ENCODE measurements around the gene KCNT2.
A peak's percentile ranks its signal among the peaks of the same experiment; 100 is the strongest.

KCNT2 gene

DNA sequence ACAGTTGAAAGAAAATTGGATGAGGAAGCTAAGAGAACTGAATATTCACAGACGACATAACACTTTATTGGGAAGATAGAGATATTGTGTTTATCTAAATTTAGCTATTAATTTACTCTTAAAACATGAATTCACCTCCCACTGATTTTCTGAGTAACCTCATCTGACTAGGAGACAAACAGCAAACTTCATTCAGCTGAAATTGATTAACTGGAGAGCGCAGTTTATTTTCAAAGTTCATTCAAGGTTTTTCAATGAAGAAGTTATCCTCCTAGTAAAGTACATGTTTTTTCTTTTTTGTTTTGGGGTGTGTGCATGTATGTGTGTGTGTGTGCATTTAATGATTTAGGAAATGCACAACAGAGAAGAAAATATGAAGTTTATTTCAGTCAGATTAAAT, 215.0 kb downstream of the KCNT2 start:
- no peak for DNase-seq

DNA sequence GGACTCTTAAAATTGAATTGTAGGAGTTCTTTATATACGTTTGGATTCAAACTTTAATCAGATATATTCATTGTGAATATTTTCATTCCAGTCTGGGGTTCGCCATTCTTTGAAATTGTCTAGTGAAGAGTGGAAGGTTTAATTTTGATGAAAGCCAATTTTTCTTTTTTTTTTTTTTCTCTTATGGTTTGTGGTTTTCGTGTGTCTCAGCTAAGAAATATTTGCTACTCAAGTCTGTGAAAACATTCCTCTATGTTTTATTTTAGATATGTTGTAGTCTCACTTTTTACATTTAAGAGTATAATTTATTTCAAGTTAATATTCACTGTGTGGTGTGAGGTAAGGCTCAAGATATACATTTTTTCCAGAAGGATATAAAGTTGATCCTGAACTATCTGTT, 220.5 kb downstream of the KCNT2 start:
- no peak for DNase-seq

DNA sequence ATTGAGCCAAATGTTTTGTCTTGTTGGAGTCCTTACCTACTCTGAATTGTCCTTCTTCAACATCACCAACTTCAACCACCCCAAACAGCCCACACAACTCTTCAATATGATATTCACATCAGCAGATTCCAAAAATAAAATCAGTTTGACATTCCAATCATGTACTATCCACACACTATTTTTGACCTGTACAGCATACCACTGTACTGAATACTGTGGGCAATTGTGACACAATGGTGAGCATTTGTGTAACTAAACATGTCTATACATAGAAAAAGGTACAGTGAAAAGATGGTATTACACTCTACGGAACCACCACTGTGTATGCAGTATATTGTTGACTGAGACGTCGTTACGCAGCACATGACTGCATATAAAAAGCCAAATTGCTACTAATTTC, 223.1 kb downstream of the KCNT2 start:
- no peak for DNase-seq

DNA sequence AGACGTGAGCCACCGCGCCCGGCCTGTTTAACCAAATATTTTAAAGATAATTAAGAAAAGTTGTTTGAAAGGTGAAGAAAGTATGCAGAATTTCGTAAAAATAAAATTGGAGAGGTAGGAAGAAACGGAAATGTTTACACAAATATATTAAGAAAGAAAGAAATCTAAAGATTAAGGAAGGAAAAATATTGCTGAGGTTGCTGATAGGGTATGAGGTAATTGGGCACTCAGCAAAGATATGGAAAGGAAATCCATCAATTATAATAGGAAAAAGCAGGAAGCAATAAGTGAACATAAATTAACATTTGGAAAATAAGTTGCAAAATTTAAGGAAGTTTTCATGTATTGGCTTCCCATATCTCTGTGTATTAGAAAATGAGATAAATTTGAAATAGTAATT, 225.9 kb downstream of the KCNT2 start:
- no peak for DNase-seq

DNA sequence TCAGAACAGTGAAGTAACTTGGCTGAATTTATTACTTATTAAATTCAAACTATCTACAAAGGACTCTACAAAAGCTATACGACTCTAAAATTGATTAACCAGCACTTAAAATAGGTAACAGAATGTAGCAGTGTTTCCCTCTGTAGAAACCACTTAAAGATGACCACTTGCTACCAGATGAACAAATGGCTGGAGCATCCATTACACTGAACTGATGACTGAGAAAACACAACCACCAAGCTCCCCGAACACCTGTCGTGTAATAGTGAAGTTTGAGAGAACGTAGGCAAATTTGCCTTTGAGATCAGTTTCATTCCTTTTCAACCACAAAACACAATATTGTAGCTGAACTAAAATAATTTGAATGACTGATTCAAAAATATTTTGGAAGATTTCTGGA, 226.7 kb downstream of the KCNT2 start:
- no peak for DNase-seq

DNA sequence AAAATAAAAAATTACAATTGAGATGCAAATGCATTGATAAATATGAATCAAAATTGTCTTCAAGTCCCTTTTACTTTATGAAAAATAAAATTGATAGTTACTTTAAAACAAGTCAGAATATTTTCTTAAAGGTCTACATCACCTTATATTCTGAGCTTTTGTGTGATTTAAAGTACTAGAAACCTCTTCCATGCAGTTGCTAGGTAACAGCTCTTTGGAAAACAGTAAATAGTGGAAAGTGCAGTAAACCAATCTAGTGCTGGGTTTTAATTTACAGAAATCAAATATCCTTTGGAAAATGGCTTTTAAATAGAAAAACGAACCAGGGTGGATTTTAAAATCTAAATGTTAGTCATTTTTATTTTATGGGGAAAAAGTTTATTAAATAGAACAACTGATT, 227.9 kb downstream of the KCNT2 start:
- DNase-seq = no peak

DNA sequence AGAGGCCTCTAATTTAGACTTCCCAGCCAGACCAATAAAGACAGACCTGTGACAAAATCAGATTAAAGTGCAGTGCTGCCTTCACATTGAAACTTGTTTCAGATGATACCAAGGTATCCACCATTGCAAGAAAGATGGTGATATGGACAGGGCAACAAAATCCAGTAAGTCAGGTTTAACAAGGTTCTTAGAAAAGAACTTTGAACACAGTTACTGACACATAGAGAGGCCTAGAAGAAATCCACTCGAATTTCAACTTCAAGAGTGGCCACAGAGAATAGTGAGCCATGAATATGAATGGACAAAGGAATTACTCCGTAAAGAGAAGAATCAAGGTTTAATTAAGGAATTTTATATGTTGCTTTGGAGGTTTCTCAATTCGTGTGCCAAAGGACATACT, 230.4 kb downstream of the KCNT2 start:
- no peak for DNase-seq

DNA sequence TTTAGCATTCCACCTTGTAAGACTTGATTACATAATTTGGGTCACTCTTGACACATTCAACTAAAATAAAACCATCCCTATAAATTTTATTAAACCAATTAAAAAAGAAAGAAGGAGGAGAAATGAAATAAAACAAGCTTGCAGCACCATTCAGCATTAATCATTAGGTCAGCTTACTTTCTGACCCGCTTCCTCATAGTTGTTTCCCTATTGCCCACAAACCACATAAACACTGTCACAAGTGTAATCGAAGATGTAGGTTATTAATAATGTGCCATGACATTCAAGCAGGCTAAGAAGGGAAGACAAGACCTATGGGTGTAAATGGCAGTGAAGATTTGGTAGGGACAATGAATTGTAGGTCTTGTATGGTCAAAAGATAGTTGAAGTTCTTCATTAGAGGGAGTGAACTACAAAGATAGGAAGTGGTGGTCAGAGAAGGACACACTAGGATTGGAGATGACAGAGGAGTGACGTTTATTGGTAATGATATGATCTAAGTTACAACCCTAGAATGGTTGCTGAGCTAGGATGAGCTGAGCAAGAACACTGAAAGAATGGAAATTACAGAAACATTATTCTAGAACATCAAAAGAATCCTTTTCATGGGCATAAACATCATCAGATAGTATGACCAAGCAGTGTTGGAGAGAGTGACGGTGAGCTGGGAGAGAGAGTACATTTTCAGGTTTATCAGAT, 231.5 kb downstream of the KCNT2 start:
- peak; percentile 5 to 57 (median 27) for DNase-seq

DNA sequence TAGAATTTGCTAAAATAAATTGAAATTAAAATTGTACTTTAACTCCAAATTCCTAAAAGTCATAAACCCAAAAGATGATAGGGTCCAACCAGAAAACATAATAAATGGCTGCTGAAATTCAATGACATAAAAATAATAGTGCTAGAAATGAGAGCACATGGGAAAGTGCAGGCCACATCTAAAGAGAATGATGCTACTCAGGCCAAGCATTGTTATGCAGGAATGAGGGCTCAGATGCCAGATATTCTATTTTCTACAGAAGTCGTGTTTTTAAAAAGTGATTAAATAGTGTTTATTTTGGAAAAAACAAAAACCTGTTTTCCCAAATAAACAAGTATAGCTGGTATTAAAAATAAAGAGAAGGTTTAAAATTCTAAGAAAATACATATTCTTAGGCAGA, 234.4 kb downstream of the KCNT2 start:
- no peak for DNase-seq

DNA sequence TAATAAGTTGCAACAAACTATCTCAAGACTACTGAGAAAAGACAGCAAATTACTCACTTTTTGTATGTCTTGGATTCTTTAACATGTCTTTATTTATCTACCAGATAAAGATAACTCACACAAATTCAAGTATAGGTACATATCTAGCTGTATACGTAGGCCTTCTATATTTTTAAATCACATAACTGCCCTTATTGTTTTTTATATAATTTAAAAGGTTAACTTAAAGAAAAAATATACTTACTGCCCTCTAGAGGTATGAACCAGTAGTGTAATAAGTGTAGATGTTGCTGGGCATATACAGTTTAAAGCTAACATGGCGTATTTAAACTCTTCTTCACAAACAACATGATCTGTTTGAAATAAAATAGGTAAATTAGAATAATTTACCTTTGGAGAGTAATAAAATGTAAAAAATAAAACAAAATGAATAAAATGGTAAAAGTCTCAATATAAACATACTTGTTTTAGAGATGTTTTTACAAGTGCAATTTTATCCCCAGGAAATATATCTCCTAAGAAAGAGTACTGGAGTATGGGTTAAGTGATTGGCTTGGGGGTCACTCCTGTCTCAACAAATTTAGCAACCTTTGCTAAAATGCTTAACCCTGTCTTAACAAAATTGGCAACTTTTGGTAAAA, 235.2 kb downstream of the KCNT2 start:
- DNase-seq = peak in 3 of 4 experiments; percentile 13 to 69 (median 61)

DNA sequence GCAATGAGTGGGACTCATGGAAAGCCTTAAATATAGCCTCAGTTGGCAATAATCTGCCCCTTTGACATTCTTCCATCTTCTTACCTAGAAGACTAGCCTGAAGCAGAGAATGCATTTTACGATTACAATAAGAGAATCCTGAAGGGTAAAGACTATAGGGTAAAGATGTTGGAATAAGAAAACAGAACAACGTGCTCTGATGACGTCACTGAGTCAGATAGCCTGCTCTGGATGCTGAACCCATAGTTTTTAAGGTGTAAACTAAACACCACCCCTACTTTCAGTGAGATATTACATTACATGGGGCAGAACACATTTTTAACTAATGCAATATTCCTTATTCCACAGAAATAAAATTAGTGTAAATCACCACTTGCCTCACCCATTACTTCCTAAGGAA, 240.4 kb downstream of the KCNT2 start:
- no peak for DNase-seq

DNA sequence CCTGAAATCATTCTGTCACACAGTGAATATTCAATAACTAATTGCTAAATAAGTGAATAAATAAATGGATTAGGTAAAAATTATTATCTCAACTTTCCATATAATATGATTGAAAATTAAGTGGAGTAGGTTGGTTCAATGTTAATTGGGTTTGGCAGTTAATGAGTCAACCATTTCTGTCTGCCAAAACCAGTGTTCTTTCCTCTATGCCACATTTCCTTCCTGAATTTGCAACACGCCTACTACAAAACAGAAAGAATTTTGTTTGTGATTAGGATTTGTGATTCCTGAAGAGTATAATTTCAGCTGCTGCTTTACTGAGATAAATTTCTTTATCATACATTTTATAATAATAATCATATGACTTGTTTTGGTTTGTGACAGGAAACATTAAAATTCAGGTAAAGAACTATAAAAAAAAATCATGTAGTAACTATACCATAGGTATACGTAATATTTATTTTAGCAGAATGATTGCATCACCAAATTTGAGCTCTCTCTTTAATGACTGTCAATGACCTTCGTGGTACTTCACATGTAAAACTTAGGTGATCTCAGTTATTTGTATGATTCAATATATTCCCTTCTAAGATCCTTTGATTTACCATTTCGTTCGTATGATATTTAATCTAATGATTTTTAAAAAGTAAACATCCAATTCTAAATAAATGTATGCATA, 241.3 kb downstream of the KCNT2 start:
- DNase-seq = peak in 2 of 4 experiments; percentile 7 to 28

DNA sequence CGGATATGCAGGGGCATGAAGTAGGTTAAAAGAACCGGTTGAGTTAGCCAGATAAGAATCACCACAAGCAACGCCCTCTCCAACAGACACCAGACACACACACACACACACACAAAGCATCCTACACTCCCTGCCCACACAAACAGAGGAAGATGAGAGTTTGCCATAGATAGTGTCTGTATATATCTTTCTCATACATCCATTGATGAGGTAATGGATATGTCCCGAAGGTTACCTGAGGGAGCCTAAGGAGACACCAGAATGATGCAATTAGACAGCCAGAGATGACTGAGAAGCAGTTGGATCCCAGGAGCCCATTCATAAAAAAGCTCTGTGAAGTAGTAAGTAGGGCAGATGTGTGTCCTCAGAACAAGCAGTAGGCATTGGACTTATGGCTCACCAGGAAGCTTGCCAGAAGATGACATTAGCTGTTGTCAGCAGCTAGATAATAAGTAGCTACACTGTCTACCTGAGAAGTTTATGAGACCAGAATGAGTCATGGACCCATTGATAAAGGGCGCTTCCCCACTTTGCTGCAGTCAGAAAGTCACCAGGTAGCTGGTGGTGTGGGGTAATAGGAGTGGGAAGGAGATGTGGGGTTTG, 247.0 kb downstream of the KCNT2 start:
- DNase-seq = no peak

DNA sequence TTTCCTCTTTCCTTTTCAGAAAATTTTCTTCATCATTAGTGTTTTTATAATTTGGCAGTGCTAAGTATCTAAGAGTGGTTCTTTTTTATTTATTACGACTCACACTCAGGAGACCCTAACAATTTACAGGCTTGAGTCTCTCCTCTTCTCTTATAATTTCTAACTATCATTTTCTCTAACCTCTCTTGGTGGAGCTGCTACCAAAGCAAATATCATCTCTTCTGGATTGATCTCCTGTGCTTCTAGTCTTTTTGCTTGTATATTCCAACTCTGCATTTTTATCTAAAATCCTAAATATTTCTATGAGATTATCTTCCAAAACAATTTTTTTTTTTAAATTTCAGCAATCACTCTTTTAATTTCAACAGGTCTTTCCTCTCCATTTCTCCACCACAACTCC, 250.3 kb downstream of the KCNT2 start:
- DNase-seq = no peak

DNA sequence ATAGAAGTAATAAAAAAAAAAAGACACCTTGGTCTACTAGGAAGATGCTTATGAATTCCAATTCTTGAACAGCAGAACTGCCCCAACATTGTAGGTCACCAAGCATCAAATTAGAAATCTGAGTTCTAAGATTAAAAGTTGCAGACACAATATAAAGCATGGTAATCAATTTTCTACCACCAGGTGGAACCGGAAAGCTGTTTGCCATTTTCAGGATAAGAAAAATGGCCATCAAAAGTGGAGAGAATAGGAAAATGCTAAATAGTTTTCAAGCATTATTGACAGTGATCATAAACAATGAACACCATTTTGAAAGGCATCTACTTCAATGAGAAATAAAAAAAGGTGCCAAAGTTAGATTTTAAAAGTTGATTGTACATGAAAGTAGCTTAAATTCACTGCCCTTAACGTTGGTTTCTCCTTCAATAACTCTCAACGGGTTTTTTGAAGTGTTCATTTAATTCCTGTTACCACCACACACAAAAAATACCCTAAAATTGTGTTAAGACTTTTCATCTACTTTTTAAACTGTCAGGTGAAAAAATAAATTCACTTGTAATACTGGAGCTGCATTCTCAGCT, 252.9 kb downstream of the KCNT2 start:
- peak in 3 of 4 experiments; percentile 3 to 22 (median 12) for DNase-seq

DNA sequence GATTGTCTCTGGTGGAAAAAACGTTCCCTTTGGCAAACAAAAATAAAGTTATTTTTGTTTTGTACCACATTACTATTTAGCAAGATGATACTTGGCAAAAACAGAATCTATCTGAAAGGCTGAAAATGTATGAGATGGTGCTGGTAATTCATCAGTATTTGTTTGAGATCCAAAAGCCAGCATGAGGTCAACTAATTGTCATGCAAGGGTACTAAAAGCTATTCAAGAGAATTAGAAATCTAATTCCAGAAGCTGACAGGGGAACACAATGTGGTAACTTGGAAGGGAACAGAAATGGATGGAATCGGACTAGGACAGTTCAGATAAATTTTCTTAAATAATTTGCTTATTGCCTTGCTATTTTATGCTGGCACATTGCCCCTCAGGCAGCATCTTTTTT, 263.8 kb downstream of the KCNT2 start:
- DNase-seq = no peak

DNA sequence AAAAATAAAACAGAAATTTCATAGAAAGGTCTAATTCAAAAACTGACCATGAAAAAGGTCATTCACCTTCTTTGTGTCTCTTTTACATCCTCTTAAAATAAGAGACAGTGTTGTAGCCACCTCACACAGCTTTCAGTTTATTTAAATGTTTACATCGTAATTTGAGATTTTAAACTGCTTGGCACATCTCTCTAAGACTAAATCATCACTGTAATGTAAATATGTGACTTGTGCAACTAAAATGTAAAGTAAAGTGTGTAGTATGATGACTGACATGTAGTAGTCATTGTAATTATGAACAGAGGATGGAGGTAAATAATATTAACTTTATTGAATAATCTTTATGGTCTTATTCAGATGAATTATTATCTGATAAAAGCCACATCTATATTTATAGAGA, 283.9 kb downstream of the KCNT2 start:
- DNase-seq = no peak

DNA sequence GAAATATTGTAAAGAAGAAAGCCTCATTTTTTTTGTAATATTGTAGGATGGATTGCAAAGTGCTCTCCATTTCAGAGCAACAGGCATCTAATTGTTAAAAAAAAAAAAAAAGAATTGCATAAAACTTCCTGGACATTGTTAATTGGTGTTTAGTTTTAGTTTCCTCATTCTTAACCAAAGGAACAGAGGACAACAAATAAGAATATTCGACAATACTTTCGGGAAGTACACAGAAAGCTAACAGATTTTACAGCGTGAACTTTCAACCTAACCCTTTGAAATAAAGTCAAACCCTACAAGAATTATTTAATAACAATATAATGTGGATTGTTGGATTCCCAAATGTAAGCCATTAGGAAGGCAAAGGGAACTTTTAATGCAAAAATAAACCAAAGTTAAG, 284.4 kb downstream of the KCNT2 start:
- no peak for DNase-seq

DNA sequence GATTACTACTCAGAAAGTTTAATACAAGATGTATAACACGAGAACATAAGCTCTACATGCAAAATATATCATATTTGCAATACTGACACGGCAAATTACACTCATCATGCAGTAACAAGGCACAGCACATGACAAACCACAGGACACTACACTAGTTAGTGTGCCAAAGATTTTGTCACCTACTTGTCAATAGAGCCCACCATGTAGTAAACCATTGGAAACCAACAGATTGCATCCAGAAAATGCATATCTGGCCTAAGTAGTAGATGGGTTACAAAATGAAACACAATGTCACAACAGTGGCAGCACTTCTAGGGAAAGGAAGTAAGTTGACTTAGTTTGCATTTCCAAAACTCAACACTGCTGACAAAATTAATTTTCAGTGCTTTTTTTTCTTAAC, 288.9 kb downstream of the KCNT2 start:
- DNase-seq = no peak

DNA sequence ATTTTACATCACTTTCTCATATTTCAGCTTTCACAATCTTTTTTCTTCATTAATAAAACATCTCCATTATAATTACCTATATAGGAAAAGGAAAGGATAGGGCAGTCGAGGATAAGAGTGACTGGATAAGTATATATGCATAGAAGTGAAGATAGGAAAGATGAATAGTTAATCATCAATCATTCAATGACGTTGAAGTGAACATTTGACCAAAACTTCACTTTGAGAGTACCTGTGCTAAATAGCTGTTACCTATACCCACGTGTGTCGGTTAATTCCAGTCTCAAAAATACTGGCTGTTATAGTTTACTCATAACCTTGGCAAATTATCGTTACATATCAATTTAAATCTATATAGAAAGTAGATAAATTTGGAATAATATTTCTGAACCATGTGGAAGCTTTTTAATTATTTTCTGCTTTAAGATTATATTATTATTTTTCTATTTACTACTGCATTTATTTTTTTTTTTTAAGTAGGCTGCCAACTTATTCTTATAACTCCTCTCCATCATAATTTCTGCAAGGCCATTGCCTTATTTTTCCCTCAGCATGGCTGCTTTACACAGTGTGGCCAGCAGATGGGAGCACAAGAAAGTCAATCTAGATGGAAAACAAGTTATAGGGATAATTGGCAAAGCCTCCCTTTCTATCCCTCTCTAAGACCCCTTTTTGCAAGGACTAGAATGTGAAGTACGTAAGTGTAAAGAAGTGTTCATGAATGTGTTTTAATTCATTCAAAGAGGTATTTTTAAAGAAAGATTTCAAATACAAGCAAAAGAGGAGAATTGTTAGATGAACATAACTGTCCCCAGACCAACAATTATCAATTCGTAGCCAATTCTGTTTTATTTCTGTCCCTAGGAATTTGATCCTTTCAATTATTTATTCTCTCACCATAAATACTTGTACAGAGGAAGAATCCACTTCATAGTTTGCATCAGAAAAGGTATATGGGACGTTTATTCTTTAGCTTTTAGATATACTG, 290.4 kb downstream of the KCNT2 start:
- peak; percentile 15 to 39 (median 25) for DNase-seq

DNA sequence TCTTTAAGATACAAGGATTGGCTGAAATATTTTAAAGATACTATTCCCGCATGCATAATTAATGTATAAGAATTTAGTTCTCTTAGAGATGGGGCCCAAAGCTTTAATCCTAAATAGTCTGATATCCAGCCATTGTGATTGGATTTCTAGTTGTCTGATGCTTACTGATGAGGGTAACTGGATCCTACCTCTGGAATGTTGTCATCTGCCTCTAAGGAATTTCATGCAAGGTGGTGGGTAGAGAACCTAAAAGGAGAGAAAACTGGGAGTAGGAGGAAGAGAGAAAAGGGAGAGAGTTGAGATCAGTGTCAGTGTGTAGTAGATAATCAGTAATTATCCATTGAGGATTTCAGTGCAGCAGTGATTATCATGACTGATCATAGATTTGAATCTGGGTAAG, 295.5 kb downstream of the KCNT2 start:
- no peak for DNase-seq

DNA sequence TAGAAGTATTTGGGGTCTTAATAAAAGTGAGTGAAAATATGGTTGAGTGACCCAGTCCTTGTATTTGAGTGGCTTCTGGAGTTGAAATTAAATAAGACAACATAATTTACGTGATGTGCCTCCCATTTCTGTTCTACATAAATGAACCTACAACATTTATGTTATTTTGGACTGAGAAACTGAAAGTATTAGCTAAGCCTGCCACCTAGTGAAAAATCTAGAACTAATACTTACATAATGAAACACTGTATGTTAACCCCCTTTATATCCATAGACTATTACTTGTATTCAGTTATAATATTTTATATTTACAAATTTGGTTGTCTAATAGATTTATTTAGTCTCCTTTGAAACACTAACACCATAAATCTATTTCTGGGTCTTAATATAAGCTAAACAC, 298.9 kb downstream of the KCNT2 start:
- peak in 2 of 4 experiments; percentile 11 to 13 for DNase-seq

All from suppressor macrophage (primary cell).